GM06990 (cell line): ENCODE results near the gene ANKRD52.

ENCODE experiments used
- DNase-seq: peaks from one replicate; pipeline ENCODE4 v3.0.0-alpha.2; 2011; ENCODE audit not compliant: insufficient read length; ENCODE audit errors: extremely low read depth
- H3K27me3 ChIP-seq: replicated peaks from 2 replicates; pipeline ENCODE4 v1.6.0; 2011; ENCODE audit warnings: low read length; ENCODE audit not compliant: control insufficient read depth, insufficient read depth
- H3K36me3 ChIP-seq: 2 replicates; pipeline ENCODE4 v1.5.1; 2011; ENCODE audit warnings: low read length; ENCODE audit not compliant: control insufficient read depth, insufficient read depth
- H3K4me3 ChIP-seq: replicated peaks from 2 replicates; pipeline ENCODE4 v1.5.1; 2011; ENCODE audit warnings: low read depth, mild to moderate bottlenecking, control low read depth, low read length
- CTCF ChIP-seq: IDR thresholded peaks from 2 replicates; pipeline ENCODE4 v1.5.1; 2011; ENCODE audit warnings: low read length, control low read depth, mild to moderate bottlenecking, inconsistent platforms; ENCODE audit not compliant: insufficient read depth, poor library complexity, severe bottlenecking

ANKRD52 gene

GRCh38 chr12:56234746-56235436 lies 23.3 kb downstream of the ANKRD52 start:
- DNase-seq, result no peak
- no peak overlapping the region for H3K4me3 ChIP-seq
- no peaks in the 10 kb centered on the region for H3K27me3 ChIP-seq
- H3K36me3 ChIP-seq, result no peaks in the 10 kb centered on the region; the same call in 1 of the 2 replicates
- no peak for TF ChIP-seq CTCF

- no peak for TF ChIP-seq CTCF
- DNase-seq, result no peak
- Histone ChIP-seq H3K27me3 (no peaks in the 10 kb centered on the region), H3K4me3 (no peak overlapping the region), H3K36me3 (peaks cover 1% of the 10 kb centered on the region)
These were observed 27.0 kb downstream of the ANKRD52 start for GRCh38 chr12:56231184-56231582.

- Histone ChIP-seq H3K36me3 (peaks cover 2% of the 10 kb centered on the region), H3K27me3 (no peaks in the 10 kb centered on the region), H3K4me3 (no peak overlapping the region)
- no peak for DNase-seq
- TF ChIP-seq CTCF, result no peak
These were observed 27.6 kb downstream of the ANKRD52 start for GRCh38 chr12:56230432-56231183.

GRCh38 chr12:56229916-56230431 lies 28.2 kb downstream of the ANKRD52 start, which contains the start of gene SLC39A5:
Gene SLC39A5 (plus strand): TSS chr12:56230051. CDS start chr12:56231275, 1,224 bp downstream.
- no peak for TF ChIP-seq CTCF

GRCh38 chr12:56229082-56229481 lies 29.1 kb downstream of the ANKRD52 start:
- H3K27me3 ChIP-seq, result no peaks in the 10 kb centered on the region
- no peak for TF ChIP-seq CTCF
- no peak overlapping the region for H3K4me3 ChIP-seq
- no peak for DNase-seq
- peaks cover 2% of the 10 kb centered on the region for H3K36me3 ChIP-seq

More at GRCh38 chr12:56229916-56230431, 28.2 kb downstream of the ANKRD52 start, which contains the start of gene SLC39A5:
- H3K4me3 ChIP-seq, result no peak within 1 kb of the TSS
- no peak for DNase-seq
- peaks cover 2% of the 10 kb centered on the region for H3K36me3 ChIP-seq
- H3K27me3 ChIP-seq, result no peaks in the 10 kb centered on the region
